Fibroblast of skin of left biceps (primary cell): ENCODE results near the gene ANKS1A.

ENCODE experiments used
- DNase-seq, 2 experiments: peaks; one replicate each; pipeline ENCODE4 v3.0.0-alpha.2; 2013; ENCODE audit warnings: low read depth in 2 of 2

The ANKS1A gene

GRCh38 chr6:35069262-35069661 is 180.2 kb downstream of the ANKS1A start:
- no peak for DNase-seq

DNA sequence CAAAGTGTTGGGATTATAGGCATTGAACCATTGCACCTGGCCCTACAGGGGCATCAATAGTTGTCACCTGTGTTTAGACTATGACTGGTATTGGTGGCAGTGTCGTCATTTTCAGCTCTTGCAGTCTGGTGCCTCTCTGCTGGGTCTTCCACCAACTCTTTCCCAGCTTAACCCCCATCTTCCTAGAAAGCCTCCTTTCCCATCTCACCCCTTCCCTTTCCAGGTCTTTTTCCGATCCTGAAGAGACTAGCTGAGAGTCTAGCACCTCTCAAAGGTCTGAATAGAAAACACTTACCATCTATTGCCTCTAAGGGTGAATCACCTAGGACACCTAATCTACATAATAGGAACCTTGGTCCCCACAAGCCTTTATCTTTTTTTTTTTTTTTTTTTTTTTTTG is 181.1 kb downstream of the ANKS1A start:
- DNase-seq = no peak

- no peak for DNase-seq
Observed at GRCh38 chr6:35071347-35071994, 182.4 kb downstream of the ANKS1A start.

DNA sequence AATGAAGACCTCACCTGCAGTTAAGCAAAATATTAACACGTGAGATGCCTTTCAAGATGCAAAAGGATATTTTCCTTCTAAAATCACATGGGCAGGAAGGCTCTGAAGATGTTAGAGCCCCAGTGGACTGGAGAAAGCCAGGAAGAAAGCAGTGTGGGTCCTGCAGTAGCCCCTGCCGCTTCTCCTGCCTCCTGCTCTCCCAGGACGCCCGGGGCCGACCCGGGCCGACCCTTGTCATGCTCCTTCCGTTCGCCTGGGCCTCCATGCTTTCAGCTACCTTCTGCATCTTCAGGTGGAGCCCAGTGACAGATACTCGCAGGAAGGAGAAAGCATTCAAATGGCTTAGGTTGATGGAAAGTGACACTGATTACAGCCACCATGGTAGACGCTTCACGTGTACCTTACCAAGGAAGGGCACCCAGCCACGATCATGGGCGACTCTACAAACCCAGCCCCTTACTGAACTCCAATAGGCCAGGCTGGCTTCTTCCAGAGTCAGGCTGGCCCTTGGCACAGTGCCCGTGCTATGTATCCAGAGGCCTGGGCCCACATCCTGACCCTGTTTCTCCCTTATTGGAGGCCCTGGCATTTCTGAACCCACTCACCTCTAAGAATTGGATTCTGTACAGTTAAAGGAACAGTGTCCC is 183.1 kb downstream of the ANKS1A start:
- no peak for DNase-seq

GRCh38 chr6:35072698-35073055 is 183.6 kb downstream of the ANKS1A start:
- no peak for DNase-seq

DNA sequence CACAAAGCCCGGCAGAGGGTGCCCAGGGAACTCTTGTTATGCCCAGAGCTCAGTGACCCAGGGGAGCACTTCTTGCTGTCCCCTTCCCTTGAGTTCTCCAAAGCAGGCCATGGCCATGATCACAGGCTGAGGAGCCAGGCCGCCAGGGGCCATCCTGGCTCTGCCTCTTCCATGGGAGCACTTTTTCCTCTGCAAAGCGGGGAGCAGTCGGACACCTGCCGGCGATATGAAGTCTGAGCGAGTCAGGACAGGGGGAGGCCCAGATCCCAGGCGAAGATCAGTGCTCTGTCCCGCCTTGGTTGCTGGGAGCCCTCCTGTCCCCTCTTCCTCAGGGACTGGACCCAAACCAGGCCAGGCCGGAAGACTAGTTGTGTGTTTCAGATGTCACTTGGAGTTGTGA is 184.2 kb downstream of the ANKS1A start:
- DNase-seq = no peak

GRCh38 chr6:35073766-35074471 is 184.9 kb downstream of the ANKS1A start:
- no peak for DNase-seq

DNA sequence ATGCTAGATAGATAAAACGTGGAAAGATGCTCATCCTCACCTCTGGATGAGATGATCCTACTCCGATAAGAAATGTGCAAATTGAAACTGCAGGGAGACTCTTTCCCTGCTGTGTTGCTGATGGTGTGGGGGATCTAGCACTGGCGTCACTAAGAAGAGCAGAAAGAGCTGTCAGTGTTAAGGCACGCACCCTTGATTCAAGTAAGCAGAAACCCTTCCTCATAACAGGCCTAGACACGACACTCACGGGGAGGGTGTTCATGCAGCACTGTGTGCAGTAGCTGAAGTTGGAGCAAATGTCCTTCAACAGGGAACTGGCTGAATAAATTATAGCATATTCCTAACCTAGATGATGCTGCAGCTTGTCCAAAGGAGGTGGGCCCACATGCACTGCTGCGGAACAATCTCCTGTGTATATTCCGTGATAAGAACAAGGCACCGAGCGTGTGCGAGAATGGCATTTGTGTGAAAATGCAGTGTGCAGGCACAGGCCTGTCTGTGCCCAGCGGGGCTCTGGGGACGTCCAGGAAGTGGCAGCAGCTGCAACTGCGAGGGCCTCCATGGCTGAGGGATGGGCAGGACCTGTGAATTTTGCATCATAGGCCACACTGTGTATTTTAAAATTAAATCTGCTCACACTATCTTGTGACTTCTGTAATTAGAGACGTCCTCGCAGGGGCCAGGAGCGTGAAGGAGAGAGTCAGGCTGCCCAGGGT is 188.1 kb downstream of the ANKS1A start:
- no peak for DNase-seq

GRCh38 chr6:35077713-35078105 is 188.7 kb downstream of the ANKS1A start:
- no peak for DNase-seq

- DNase-seq = no peak
Observed at GRCh38 chr6:35078226-35078850, 189.3 kb downstream of the ANKS1A start.

- no peak for DNase-seq
Observed at GRCh38 chr6:35078896-35079295, 189.8 kb downstream of the ANKS1A start.

GRCh38 chr6:35079311-35080000 is 190.4 kb downstream of the ANKS1A start:
- DNase-seq = no peak

DNA sequence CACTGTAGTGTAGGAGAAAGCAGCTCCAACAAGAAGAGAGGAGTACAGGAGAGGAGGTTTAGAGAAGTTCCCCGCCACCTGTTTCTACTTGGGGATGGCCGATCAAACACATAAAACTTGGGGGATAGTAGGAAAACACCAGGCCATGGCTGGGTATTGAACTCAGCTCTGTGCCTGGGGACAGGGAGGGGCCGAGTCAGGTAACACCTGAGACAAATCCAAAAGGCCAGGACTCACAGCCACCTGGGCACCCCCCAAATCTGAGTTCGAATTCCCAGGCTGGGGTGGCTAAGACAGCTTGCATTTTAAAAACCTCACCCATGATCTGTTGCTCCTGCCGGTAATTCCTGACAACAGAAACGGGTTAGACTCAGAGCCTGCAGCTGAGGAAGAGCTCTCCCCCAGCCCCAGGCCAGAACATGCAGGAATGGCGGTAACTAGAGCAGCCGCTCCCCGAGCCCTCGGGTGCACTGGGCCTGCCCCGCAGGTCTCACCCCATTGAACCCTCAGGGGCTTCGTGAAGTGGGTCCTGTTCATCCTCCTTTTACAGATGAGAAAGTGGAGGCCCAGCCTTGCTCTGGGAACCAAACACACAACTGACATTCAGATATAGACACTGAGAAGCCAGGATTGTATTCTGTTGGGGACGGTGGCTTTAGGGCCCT is 191.1 kb downstream of the ANKS1A start:
- no peak for DNase-seq

DNA sequence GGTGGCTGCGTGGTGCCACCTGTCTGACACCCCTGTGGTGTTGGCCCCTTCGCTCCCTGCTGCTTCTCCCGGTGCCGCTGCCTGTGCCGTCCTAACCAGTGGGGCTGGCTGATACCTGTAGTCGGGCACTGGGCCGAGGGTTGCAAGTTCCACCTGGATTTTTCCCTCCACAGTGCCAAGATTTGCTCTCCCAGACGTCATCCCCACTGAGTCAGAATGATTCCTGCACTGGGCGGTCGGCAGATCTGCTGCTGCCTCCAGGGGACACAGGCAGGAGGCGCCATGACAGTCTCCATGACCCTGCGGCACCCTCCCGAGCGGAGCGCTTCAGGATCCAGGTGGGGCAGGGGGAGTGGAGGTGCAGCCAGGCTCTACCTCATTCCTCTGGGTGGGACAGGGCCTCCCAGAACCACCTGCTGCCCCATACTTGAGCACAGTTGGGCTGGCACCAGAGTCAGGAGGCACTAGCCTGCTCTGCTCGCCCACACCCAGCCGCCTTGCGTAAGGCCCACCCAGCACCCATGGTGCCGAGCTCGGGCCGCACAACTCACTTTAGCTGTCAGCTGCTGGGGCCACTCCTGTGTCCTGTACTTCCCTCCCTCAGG is 191.9 kb downstream of the ANKS1A start:
- DNase-seq = no peak

DNA sequence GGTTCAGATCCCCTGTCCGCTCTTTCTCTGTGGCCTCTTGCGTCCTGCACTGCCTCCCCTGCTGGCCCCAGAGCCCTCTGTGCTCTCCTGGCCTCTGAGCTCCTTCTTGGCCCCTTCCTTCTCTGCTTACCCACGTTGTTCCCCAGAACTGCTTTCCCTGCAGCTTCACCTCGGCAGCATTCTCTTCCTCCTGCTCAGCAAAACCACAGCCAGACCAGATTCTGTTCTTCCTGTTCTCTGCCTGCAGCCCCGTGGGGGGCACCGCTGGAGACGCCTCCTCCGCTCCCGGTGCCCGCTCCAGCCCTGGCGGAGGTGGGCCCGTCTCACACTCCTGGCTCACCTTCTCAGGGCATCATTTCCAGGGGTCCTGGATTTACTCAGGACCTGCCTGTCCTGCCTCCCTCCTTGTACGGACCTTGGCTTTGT is 192.4 kb downstream of the ANKS1A start:
- DNase-seq = no peak

DNA sequence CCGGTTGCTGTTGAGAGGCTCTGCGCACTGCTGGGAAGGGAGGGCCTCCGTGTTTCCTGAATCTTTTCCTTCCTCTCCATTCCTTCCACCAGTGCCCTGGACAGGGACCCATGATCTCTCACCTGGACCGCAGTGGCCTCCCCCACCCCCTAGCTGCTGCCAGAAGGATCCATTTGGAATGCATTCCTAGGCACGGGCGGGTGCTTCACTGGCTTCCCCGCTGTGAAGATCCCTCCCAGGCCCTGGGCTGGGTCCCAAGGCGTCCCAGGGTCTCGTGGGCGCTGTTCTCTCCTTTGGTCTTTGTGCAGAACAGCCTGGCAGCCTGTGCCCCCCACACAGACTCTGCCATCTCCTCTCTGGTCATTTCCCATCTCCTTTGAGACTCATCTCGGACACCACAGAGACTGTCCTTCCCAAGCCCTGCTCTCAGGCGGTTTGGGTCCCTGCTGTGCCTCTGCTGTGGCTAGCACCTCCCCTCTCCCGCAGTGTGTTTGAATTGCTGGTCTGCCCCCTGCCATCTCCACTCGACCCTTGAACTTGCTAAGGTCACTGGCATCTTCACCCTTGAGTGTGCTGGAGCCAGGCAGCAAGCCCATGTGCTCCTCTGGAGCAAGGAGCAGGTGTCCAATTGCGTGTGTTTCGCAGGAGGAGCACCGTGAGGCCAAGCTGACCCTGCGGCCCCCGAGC is 193.1 kb downstream of the ANKS1A start:
- no peak for DNase-seq

- DNase-seq = no peak
Observed at GRCh38 chr6:35082733-35083403, 193.8 kb downstream of the ANKS1A start.

DNA sequence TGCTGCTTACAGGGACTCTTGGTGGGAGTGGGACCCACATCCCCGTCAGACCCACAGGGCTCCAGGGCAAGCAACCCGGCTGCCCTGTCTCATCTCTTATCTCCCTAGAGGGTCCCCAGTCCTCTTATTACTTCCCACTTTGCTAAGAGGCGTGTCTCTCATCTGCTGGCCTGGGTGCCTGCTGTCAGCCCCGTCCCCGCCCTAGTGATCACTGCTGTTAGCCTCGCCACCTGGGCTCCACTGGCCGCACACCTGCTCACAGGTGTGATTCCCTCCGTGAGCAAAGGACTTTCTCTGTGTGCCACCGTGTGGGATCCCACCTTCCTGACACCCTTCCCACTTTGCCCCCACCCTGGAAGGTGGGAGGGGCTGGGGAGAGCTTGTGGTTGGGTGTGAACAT is 194.5 kb downstream of the ANKS1A start:
- no peak for DNase-seq

GRCh38 chr6:35084041-35084491 is 195.0 kb downstream of the ANKS1A start:
- no peak for DNase-seq
